ENCODE measurements around the gene STARD9. TPM values are rescaled to one million over a fixed set of nuclear protein-coding genes. Genes with fewer than 3 reads are reported as not detected.

STARD9 gene
- polyA plus RNA-seq, 1 donor (not counting 4 experiments of a cell fraction or from before 2014, with no cell fraction given): 0.76 TPM

GRCh38 chr15:42650208-42651066 lies 75.0 kb downstream of the STARD9 start:
- peak; percentile 75 for DNase-seq (ENCODE audit: low read depth, low spot score)
- no peak overlapping the region for H3K4me2 ChIP-seq (ENCODE audit: control insufficient read depth, extremely low read depth, insufficient read depth, low read depth, low read length)

DNA sequence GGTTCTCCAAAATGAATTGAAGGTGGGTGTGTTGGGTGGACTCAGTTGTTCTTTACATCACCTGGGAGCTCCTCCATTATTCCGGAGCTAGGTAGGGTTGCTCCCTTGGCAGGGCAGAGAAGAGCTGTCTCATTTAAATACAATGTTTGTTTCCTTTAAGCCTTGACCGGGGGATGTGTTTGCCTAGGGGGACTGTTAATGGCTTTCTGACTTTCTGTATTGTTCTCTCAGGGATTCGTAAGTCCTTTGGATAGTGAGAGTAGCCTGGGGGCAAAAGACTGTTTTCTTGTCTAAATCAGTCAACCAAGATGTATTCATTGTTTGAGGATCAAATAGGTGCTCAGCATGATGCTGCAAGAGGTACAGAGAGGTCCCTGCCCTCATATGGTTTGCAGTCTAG lies 90.4 kb downstream of the STARD9 start:
- no peak overlapping the region for H3K27ac ChIP-seq (ENCODE audit: control insufficient read depth, insufficient read depth, low read length)
- H3K9me1 ChIP-seq (ENCODE audit: control insufficient read depth, extremely low read depth, insufficient read depth, low read length): no peaks in the 10 kb centered on the region
- H3K79me2 ChIP-seq (ENCODE audit: control insufficient read depth, insufficient read depth, low read length): no peaks in the 10 kb centered on the region
- no peak overlapping the region for H3K9ac ChIP-seq (ENCODE audit: control insufficient read depth, extremely low read depth, insufficient read depth, low read length)
- H3K4me2 ChIP-seq (ENCODE audit: control insufficient read depth, extremely low read depth, insufficient read depth, low read depth, low read length): no peak overlapping the region
- H3K36me3 ChIP-seq (ENCODE audit: control insufficient read depth in 2 of 2, extremely low read depth in 1 of 2, insufficient read depth in 2 of 2, low read length in 2 of 2): peaks cover 2 to 3% of the 10 kb centered on the region in 2 experiments
- no peaks in the 10 kb centered on the region for H3K27me3 ChIP-seq (ENCODE audit: control insufficient read depth, extremely low read depth, insufficient read depth, low read length)
- no peak for TF ChIP-seq EZH2 (IDR thresholded peaks at IDR 0.05; ENCODE audit: low read length)
- no peak for TF ChIP-seq CTCF (optimal IDR thresholded peaks at IDR 0.05 in 1 of 3, IDR thresholded peaks at IDR 0.05 in 1 of 3, conservative IDR thresholded peaks at IDR 0.05 in 1 of 3; ENCODE audit: extremely low read depth in 1 of 3, insufficient read depth in 2 of 3, low read length in 3 of 3)
- no peaks in the 10 kb centered on the region for H3K9me3 ChIP-seq (ENCODE audit: control insufficient read depth, low read depth, low read length)
- H3K4me3 ChIP-seq (ENCODE audit: control insufficient read depth in 2 of 3, extremely low read depth in 1 of 3, insufficient read depth in 2 of 3, low read depth in 1 of 3, low read length in 3 of 3): no peak overlapping the region
- dilution Hi-C loops (cut with MboI; ENCODE audit: extremely low pct_ligation_motif_present, low sequenced_read_pairs): no loop called here
- no peaks in the 10 kb centered on the region for H4K20me1 ChIP-seq (ENCODE audit: control insufficient read depth, extremely low read depth, insufficient read depth, low read length)
- no peaks in the 10 kb centered on the region for H3K4me1 ChIP-seq (ENCODE audit: control insufficient read depth, extremely low read depth, insufficient read depth, low read length)
- DNase-seq (ENCODE audit: low read depth, low spot score) (no peak), FAIRE-seq (no peak)
- H2AFZ ChIP-seq (ENCODE audit: control insufficient read depth, low read length): no peak overlapping the region

More at GRCh38 chr15:42650208-42651066, 75.0 kb downstream of the STARD9 start:
- peak; percentile 74 to 87 (median 80) for TF ChIP-seq CTCF (optimal IDR thresholded peaks at IDR 0.05 in 1 of 3, IDR thresholded peaks at IDR 0.05 in 1 of 3, conservative IDR thresholded peaks at IDR 0.05 in 1 of 3; ENCODE audit: extremely low read depth in 1 of 3, insufficient read depth in 2 of 3, low read length in 3 of 3)
- no peak for TF ChIP-seq EZH2 (IDR thresholded peaks at IDR 0.05; ENCODE audit: low read length)
- no peak overlapping the region for H3K9ac ChIP-seq (ENCODE audit: control insufficient read depth, extremely low read depth, insufficient read depth, low read length)
- no peaks in the 10 kb centered on the region for H3K79me2 ChIP-seq (ENCODE audit: control insufficient read depth, insufficient read depth, low read length)
- no peak overlapping the region for H2AFZ ChIP-seq (ENCODE audit: control insufficient read depth, low read length)
- no peaks in the 10 kb centered on the region for H3K9me1 ChIP-seq (ENCODE audit: control insufficient read depth, extremely low read depth, insufficient read depth, low read length)
- no peaks in the 10 kb centered on the region for H3K36me3 ChIP-seq (ENCODE audit: control insufficient read depth in 2 of 2, extremely low read depth in 1 of 2, insufficient read depth in 2 of 2, low read length in 2 of 2)
- no peak overlapping the region for H3K27ac ChIP-seq (ENCODE audit: control insufficient read depth, insufficient read depth, low read length)
- H4K20me1 ChIP-seq (ENCODE audit: control insufficient read depth, extremely low read depth, insufficient read depth, low read length): no peaks in the 10 kb centered on the region
- no peaks in the 10 kb centered on the region for H3K9me3 ChIP-seq (ENCODE audit: control insufficient read depth, low read depth, low read length)
- FAIRE-seq: peak; percentile 34
- H3K4me3 ChIP-seq (ENCODE audit: control insufficient read depth in 2 of 3, extremely low read depth in 1 of 3, insufficient read depth in 2 of 3, low read depth in 1 of 3, low read length in 3 of 3): no peak overlapping the region
- H3K4me1 ChIP-seq (ENCODE audit: control insufficient read depth, extremely low read depth, insufficient read depth, low read length): no peaks in the 10 kb centered on the region
- no peaks in the 10 kb centered on the region for H3K27me3 ChIP-seq (ENCODE audit: control insufficient read depth, extremely low read depth, insufficient read depth, low read length)
- dilution Hi-C loops (cut with MboI; ENCODE audit: extremely low pct_ligation_motif_present, low sequenced_read_pairs): no loop called here

Measured in keratinocyte (primary cell).